K562 (cell line): ENCODE measurements around the gene BARX2. TPM values are rescaled to one million over a fixed set of nuclear protein-coding genes. Genes with fewer than 3 reads are reported as not detected.

Experiments
- ATAC-seq: fragments of 200-7000 bp; cut with Tn5 transposase; 3 replicates; pipeline ENCODE4 v1.9.1; 2020; ENCODE audit warnings: moderate library complexity
- BruUV-seq: library from RNA; stranded (reverse); fragments of 400-500 nt; replicated peaks from 2 replicates; lab custom pipeline; 2021; lab: Mats Ljungman, UMichigan
- CTCF ChIA-PET: fragments of 300-600 bp; formaldehyde crosslinking; extraction: SDS; loops from one replicate; lab custom pipeline; 2021; ENCODE audit warnings: low intra/inter-chr PET ratio; lab: Yijun Ruan, JAX
- POLR2A ChIA-PET: fragments of 300-600, 350-650 bp; sonication (Branson Sonifier 250); formaldehyde crosslinking; extraction: SDS; loops from one replicate; lab custom pipeline; 2021; ENCODE audit warnings: antibody characterized with exemption, inconsistent platforms; lab: Yijun Ruan, JAX
- DNase-seq, 4 experiments: peaks; one replicate each; pipeline versions ENCODE4 v3.0.0 to v3.0.0-alpha.2; 2011 to 2018; ENCODE audit warnings: low spot score in 3 of 4, mixed read lengths in 3 of 4; ENCODE audit errors: extremely low read depth in 1 of 4
- FAIRE-seq: peaks from 2 replicates; lab custom pipeline; 2011; peaks lifted over from hg19 to GRCh38; lab: Jason Lieb, UNC
- H2AFZ ChIP-seq: 2 replicates; pipeline ENCODE4 v1.6.0; 2011; ENCODE audit warnings: low read depth, low read length, control low read depth, inconsistent platforms
- H3K27ac ChIP-seq: fragments of 200-600 bp; 3 replicates; pipeline ENCODE4 v1.8.0; 2011; ENCODE audit warnings: low read depth, mild to moderate bottlenecking, control low read depth, inconsistent platforms, low read length, moderate library complexity, mixed read lengths; ENCODE audit errors: extremely low read depth
- H3K27me3 ChIP-seq, 2 experiments: fragments of 300-600 bp in 1 of 2; 2 replicates in 1 of 2; 3 replicates in 1 of 2; pipeline versions ENCODE4 v1.6.0 to v1.8.0; 2011; ENCODE audit warnings: inconsistent platforms in 2 of 2, low read length in 2 of 2, mild to moderate bottlenecking in 1 of 2, mixed read lengths in 1 of 2, moderate library complexity in 1 of 2; ENCODE audit not compliant: control insufficient read depth in 2 of 2, insufficient read depth in 2 of 2
- H3K36me3 ChIP-seq: fragments of 300-600 bp; 3 replicates; pipeline ENCODE4 v1.8.0; 2011; ENCODE audit warnings: mild to moderate bottlenecking, low read length, inconsistent platforms; ENCODE audit not compliant: control insufficient read depth, insufficient read depth
- H3K4me1 ChIP-seq, 2 experiments: fragments of 200-600 bp in 1 of 2; replicated peaks in 1 of 2; 2 replicates in 1 of 2; 3 replicates in 1 of 2; pipeline versions ENCODE4 v1.5.1 to v1.8.0; 2011; ENCODE audit warnings: inconsistent platforms in 2 of 2, low read length in 2 of 2, mild to moderate bottlenecking in 1 of 2, mixed read lengths in 1 of 2, moderate library complexity in 1 of 2; ENCODE audit not compliant: control insufficient read depth in 2 of 2, insufficient read depth in 2 of 2
- H3K4me2 ChIP-seq: 2 replicates; pipeline ENCODE4 v1.6.1; 2011; ENCODE audit warnings: low read length, control low read depth, inconsistent platforms, mixed read lengths; ENCODE audit not compliant: insufficient read depth
- H3K4me3 ChIP-seq: fragments of 200-600 bp; sonication (generic), shearing (Covaris generic); 2 replicates; pipeline ENCODE4 v1.5.1; 2016; ENCODE audit warnings: control low read depth, inconsistent platforms
- H3K79me2 ChIP-seq: fragments of 200-600 bp; 3 replicates; pipeline ENCODE4 v1.8.0; 2011; ENCODE audit warnings: low read length, inconsistent platforms; ENCODE audit not compliant: control insufficient read depth, insufficient read depth
- H3K9ac ChIP-seq, 2 experiments: 2 replicates each; pipeline versions ENCODE4 v1.6.0 to v1.6.1; 2011; ENCODE audit warnings: low read depth in 2 of 2, low read length in 2 of 2, control low read depth in 1 of 2, inconsistent platforms in 1 of 2, mild to moderate bottlenecking in 1 of 2, mixed read lengths in 1 of 2; ENCODE audit not compliant: insufficient read depth in 1 of 2
- H3K9me1 ChIP-seq: one replicate; pipeline ENCODE4 v1.6.0; 2011; ENCODE audit warnings: inconsistent platforms, mild to moderate bottlenecking, low read length, moderate library complexity; ENCODE audit not compliant: control insufficient read depth, insufficient read depth
- H3K9me3 ChIP-seq: replicated peaks from 2 replicates; pipeline ENCODE4 v1.5.1; 2011; ENCODE audit warnings: low read depth, low read length, inconsistent platforms; ENCODE audit not compliant: control insufficient read depth, insufficient read depth
- H4K20me1 ChIP-seq: replicated peaks from 2 replicates; pipeline ENCODE4 v1.6.1; 2011; ENCODE audit warnings: low read length, inconsistent platforms, mixed read lengths; ENCODE audit not compliant: control insufficient read depth, insufficient read depth
- DNMT1 ChIP-seq: fragments of 450-650 bp; IDR thresholded peaks from 2 replicates; pipeline ENCODE4 v1.6.1; 2016; ENCODE audit warnings: antibody characterized with exemption, mild to moderate bottlenecking
- PHTF2 ChIP-seq: fragments of 250-450 bp; sonication (Bioruptor Pico); IDR thresholded peaks from 2 replicates; pipeline ENCODE4 v1.5.0; 2021; ENCODE audit warnings: mild to moderate bottlenecking
- POLR2AphosphoS5 ChIP-seq: IDR thresholded peaks from 2 replicates; pipeline ENCODE4 v1.6.1; 2011; ENCODE audit warnings: mild to moderate bottlenecking, low read depth, low read length, moderate library complexity; ENCODE audit not compliant: control insufficient read depth, insufficient read depth
- POLR3A ChIP-seq: IDR thresholded peaks from 2 replicates; pipeline ENCODE4 v1.6.1; 2011; ENCODE audit warnings: borderline replicate concordance, mild to moderate bottlenecking, moderate library complexity; ENCODE audit not compliant: insufficient read length, insufficient read depth; ENCODE audit errors: extremely low read depth
- TAL1 ChIP-seq: fragments of 450-650 bp; IDR thresholded peaks from 2 replicates; pipeline ENCODE4 v1.6.1; 2016; ENCODE audit warnings: mild to moderate bottlenecking
- TSC22D4 ChIP-seq: fragments of 450-650 bp; IDR thresholded peaks from 2 replicates; pipeline ENCODE4 v1.6.1; 2016; ENCODE audit warnings: missing genetic modification characterization, missing biosample characterization, control low read depth
- XRCC4 ChIP-seq: IDR thresholded peaks from one replicate; pipeline ENCODE4 v1.6.1; 2011; ENCODE audit not compliant: insufficient read depth, insufficient read length; ENCODE audit errors: extremely low read depth
- ZNF174 ChIP-seq: fragments of 250-450 bp; sonication (Bioruptor Pico); IDR thresholded peaks from 2 replicates; pipeline ENCODE4 v1.4.0; 2020; ENCODE audit warnings: mild to moderate bottlenecking
- ZNF324 ChIP-seq: fragments of 250-450 bp; sonication (Bioruptor Pico); IDR thresholded peaks from 2 replicates; pipeline ENCODE4 v1.4.0; 2020; ENCODE audit warnings: mild to moderate bottlenecking
- ZNF431 ChIP-seq: sonication (generic); formaldehyde crosslinking; IDR thresholded peaks from 2 replicates; pipeline ENCODE4 v1.8.0; 2022; ENCODE audit warnings: mild to moderate bottlenecking, missing genetic modification reagents
- ZNF707 ChIP-seq: fragments of 250-450 bp; sonication (Bioruptor Pico); conservative IDR thresholded peaks from 2 replicates; pipeline ENCODE4 v1.8.0; 2022; ENCODE audit warnings: inconsistent platforms, mild to moderate bottlenecking, moderate library complexity
- in situ Hi-C: fragments of 300-500 bp; cut with MboI; formaldehyde crosslinking; loops from 4 replicates; pipeline ENCODE4 v1.15.0; 2018; ENCODE audit warnings: inconsistent platforms, mixed read lengths
- intact Hi-C: fragments of 100-400 bp; cut with micrococcal nuclease; formaldehyde crosslinking; loops from 2 replicates; pipeline ENCODE4 v1.14.2; 2022
- polyA plus RNA-seq, 8 experiments: library from polyadenylated mRNA; depleted of rRNA in 4 of 8; stranded (reverse) in 5 of 8; unstranded in 3 of 8; fragments of >200 nt; fragmentation: Nextera tagmentation in 2 of 8; fragmentation: Illumina TruSeq in 1 of 8; extraction: Ambion mirVana in 2 of 8; extraction: Trizol in 1 of 8; gene quantifications; 2 replicates each; pipeline versions ENCODE4 v1.2.1 to v1.2.3, GENCODE V29; 2011 to 2014; ENCODE audit warnings: inconsistent platforms in 1 of 8, missing spikeins in 1 of 8
- total RNA-seq, 7 experiments: library from RNA; depleted of rRNA in 6 of 7; stranded (reverse); fragments of >200 nt in 6 of 7; fragmentation: Illumina TruSeq in 2 of 7; extraction: Trizol in 2 of 7; gene quantifications; 2 replicates each; pipeline versions ENCODE4 v1.2.1 to v1.2.3, GENCODE V29; 2011 to 2021; ENCODE audit warnings: low replicate concordance in 1 of 7
- TF ChIP-seq, protein P1 (sequence below): fragments of 450-650 bp; formaldehyde crosslinking; IDR thresholded peaks from 2 replicates; pipeline ENCODE4 v1.4.0; 2020; ENCODE audit warnings: mild to moderate bottlenecking, moderate library complexity
- TF ChIP-seq, protein P2 (sequence below), 2 experiments: fragments of 250-450 bp in 1 of 2; fragments of 450-650 bp in 1 of 2; sonication (Bioruptor Pico) in 1 of 2; IDR thresholded peaks; 2 replicates each; pipeline versions ENCODE4 v1.6.1 to v1.8.0; 2016 to 2021; ENCODE audit warnings: mild to moderate bottlenecking in 2 of 2, moderate library complexity in 2 of 2, missing compliant biosample characterization in 1 of 2, missing genetic modification characterization in 1 of 2
- TF ChIP-seq, protein P3 (sequence below), 2 experiments: fragments of 450-650 bp; formaldehyde crosslinking in 1 of 2; IDR thresholded peaks; 2 replicates each; pipeline versions ENCODE4 v1.4.0 to v1.6.1; 2014 to 2020; ENCODE audit warnings: mild to moderate bottlenecking in 2 of 2, borderline replicate concordance in 1 of 2, low read depth in 1 of 2

Gene BARX2
- total and polyA plus RNA-seq, 9 of the 15 experiments (the other 6 are each of a cell fraction or from before 2014, with no cell fraction given): not detected

- no peaks in the 10 kb centered on the region for H3K4me1 ChIP-seq
- H3K4me2 ChIP-seq: no peak overlapping the region
- FAIRE-seq: no peak
- CTCF ChIA-PET: no interaction called here
- no peaks in the 10 kb centered on the region for H3K79me2 ChIP-seq
- no peak overlapping the region for H3K4me3 ChIP-seq
- BruUV-seq: no TSS peak
- no peaks in the 10 kb centered on the region for H3K9me3 ChIP-seq
- TF ChIP-seq TAL1 (no peak), POLR2AphosphoS5 (no peak), ZNF707 (CRISPR knock-in tag) (no peak), ZNF431 (CRISPR knock-in tag) (no peak), ZNF174 (CRISPR knock-in tag) (no peak), POLR3A (no peak), TSC22D4 (tag) (no peak), ZNF324 (CRISPR knock-in tag) (no peak), DNMT1 (no peak), XRCC4 (no peak), PHTF2 (no peak)
- TF ChIP-seq, protein P1, sequence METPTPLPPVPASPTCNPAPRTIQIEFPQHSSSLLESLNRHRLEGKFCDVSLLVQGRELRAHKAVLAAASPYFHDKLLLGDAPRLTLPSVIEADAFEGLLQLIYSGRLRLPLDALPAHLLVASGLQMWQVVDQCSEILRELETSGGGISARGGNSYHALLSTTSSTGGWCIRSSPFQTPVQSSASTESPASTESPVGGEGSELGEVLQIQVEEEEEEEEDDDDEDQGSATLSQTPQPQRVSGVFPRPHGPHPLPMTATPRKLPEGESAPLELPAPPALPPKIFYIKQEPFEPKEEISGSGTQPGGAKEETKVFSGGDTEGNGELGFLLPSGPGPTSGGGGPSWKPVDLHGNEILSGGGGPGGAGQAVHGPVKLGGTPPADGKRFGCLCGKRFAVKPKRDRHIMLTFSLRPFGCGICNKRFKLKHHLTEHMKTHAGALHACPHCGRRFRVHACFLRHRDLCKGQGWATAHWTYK (CRISPR knock-in tag): no peak
- TF ChIP-seq, protein P2, sequence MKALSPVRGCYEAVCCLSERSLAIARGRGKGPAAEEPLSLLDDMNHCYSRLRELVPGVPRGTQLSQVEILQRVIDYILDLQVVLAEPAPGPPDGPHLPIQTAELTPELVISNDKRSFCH (CRISPR knock-in tag; IDR thresholded peaks at IDR 0.05): no peak
- TF ChIP-seq, protein P2 (tag; IDR thresholded peaks at IDR 0.05): no peak
- TF ChIP-seq, protein P3, sequence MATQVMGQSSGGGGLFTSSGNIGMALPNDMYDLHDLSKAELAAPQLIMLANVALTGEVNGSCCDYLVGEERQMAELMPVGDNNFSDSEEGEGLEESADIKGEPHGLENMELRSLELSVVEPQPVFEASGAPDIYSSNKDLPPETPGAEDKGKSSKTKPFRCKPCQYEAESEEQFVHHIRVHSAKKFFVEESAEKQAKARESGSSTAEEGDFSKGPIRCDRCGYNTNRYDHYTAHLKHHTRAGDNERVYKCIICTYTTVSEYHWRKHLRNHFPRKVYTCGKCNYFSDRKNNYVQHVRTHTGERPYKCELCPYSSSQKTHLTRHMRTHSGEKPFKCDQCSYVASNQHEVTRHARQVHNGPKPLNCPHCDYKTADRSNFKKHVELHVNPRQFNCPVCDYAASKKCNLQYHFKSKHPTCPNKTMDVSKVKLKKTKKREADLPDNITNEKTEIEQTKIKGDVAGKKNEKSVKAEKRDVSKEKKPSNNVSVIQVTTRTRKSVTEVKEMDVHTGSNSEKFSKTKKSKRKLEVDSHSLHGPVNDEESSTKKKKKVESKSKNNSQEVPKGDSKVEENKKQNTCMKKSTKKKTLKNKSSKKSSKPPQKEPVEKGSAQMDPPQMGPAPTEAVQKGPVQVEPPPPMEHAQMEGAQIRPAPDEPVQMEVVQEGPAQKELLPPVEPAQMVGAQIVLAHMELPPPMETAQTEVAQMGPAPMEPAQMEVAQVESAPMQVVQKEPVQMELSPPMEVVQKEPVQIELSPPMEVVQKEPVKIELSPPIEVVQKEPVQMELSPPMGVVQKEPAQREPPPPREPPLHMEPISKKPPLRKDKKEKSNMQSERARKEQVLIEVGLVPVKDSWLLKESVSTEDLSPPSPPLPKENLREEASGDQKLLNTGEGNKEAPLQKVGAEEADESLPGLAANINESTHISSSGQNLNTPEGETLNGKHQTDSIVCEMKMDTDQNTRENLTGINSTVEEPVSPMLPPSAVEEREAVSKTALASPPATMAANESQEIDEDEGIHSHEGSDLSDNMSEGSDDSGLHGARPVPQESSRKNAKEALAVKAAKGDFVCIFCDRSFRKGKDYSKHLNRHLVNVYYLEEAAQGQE (IDR thresholded peaks at IDR 0.05; ENCODE audit: borderline replicate concordance): no peak
- TF ChIP-seq, protein P3 (CRISPR knock-in tag; IDR thresholded peaks at IDR 0.05; ENCODE audit: low read depth): no peak
- TF ChIP-seq, all 486 proteins: peak for 0
- POLR2A ChIA-PET: no interaction called here
- no peaks in the 10 kb centered on the region for H3K9me1 ChIP-seq
- no peak overlapping the region for H3K9ac ChIP-seq
- ATAC-seq: no peak
- no peaks in the 10 kb centered on the region for H3K27me3 ChIP-seq
- no peak overlapping the region for H3K27ac ChIP-seq
- in situ Hi-C loops: no loop called here
- no peaks in the 10 kb centered on the region for H4K20me1 ChIP-seq
- intact Hi-C loops: no loop called here
- no peak for DNase-seq
- no peak overlapping the region for H2AFZ ChIP-seq
- H3K36me3 ChIP-seq: no peaks in the 10 kb centered on the region
These were observed 47.8 kb downstream of the BARX2 start for GRCh38 chr11:129423426-129423825.
